Measurements from ENCODE around the gene CRISP1.
"Not testable (repeated sequence)": the region's sequence is repeated elsewhere in the genome, so short reads cannot be mapped to it uniquely, and the experiment has no call there.

Gene CRISP1

DNA sequence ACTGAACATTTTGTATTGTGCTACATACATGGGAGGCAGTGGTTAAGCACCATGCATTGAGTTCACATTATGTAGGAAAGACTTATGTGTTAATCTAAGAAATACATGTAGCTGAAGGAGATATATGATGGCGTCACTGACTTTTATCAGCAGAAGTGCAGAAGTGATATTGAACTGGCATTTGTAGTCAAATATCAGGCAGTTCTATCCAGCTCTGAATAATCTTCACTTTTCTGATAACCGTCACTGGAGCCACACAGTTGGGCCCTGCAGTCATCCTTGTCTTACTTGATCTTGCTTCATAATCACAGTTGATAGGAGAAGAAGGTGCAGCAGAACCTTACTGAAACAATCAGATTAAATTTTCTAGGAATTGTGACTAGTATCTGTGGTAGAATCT, 26.4 kb downstream of the CRISP1 start:
- DNase-seq (ENCODE audit: low read depth), result no peak

GRCh38 chr6:49839162-49839561, 27.2 kb downstream of the CRISP1 start:
- no peak for DNase-seq (ENCODE audit: low read depth)

GRCh38 chr6:49835140-49835539, 31.2 kb downstream of the CRISP1 start:
- no peak for DNase-seq (ENCODE audit: low read depth)

GRCh38 chr6:49833386-49833785, 32.9 kb downstream of the CRISP1 start:
- DNase-seq (ENCODE audit: low read depth), result no peak

DNA sequence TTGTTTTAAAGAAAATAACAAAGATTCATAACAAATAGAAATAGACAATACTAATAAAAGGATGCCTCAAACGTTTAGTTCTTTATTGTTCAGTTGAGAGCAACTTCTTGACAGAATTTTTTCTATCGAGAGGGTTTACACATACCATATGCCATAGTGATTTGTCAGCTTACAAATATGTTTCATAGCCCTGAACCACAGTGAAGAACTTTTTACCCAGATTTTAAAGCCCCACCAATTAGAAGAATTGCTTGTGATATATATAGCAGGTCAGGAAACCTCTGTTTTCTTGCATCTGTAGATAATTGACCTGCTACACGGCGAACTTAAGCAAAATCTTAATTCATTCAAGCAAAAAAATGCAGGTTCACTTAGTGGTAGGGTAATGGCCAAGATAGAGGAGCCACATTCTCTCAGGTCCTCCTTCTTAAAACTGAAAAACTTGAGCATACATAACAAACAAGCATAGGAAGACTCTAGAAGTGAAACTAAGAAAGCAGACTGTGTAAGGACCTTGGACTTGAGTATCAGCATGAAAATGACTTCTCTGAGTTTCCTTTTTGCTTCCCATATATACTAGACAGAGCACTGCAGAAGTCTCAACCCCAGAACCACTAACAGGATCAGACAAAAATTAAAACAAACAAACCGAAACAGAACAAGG, 39.5 kb downstream of the CRISP1 start:
- DNase-seq (ENCODE audit: low read depth), result no peak

- DNase-seq (ENCODE audit: low read depth), result no peak
These were observed 51.2 kb downstream of the CRISP1 start for GRCh38 chr6:49815166-49815565.

DNA sequence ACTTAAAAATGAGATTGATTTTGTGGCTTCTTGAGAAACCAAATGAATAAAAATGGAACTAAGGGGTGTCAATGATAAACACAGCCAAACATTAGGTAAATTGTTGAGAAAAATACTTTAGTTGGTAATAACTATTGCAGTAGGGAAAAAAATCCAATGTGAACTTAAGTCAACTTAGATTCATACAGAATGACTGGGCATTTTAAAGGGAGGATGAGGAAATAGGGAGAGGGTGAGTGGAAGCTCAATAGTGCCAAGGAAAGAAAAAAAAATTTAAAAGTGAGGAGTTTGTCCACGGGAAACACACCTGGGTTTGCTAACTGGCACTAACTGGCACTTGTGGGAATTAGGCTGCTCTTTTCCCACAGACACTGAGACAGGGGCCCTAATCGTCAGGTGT, 53.1 kb downstream of the CRISP1 start:
- DNase-seq (ENCODE audit: low read depth), result no peak

GRCh38 chr6:49806145-49806544, 60.2 kb downstream of the CRISP1 start:
- DNase-seq (ENCODE audit: low read depth), result no peak

DNA sequence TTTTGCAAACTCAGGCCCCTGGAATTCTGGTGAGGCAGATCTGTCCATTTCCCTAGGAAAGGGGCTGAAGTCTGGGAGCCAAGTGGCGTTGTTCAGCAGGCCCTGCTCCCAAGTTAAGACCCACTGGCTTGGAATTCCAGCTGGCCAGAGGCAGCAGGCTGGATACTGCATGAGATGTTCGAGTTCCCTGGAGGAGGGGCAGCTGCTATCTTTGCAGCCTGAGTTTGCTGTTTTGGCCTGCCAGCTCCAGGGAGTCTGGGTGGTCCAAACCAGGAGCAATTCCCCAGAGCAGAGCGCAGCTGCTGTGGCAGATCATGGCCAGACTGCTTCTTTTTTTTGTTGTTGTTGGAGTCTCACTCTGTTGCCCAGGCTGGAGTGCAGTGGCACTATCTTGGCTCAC, 61.1 kb downstream of the CRISP1 start:
- DNase-seq (ENCODE audit: low read depth), result no peak

- DNase-seq (ENCODE audit: low read depth), result no peak
These were observed 64.8 kb downstream of the CRISP1 start for GRCh38 chr6:49801525-49801924.

DNA sequence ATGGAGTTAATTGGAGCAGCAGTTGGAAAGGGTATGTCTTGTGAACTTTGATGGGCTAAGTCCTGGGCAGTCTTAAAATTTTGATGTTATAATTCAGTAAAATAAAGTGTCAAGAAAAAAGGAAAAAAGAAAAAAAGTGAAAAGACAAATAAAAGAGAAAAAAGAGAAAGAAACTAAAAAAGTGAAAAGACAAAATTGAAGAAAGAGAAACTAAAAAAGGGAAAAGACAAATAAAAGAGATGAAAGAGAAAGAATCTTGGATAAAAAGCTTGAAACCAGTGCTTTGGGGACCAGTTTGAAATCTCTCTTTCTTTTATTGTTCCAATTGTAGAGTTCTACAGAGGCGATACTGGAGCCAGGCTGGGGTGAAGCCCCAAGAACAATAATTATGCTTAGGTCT, 67.2 kb downstream of the CRISP1 start:
- DNase-seq (ENCODE audit: low read depth), result no peak

GRCh38 chr6:49796842-49797455, 69.4 kb downstream of the CRISP1 start:
- not testable (repeated sequence) for DNase-seq (ENCODE audit: low read depth)

DNA sequence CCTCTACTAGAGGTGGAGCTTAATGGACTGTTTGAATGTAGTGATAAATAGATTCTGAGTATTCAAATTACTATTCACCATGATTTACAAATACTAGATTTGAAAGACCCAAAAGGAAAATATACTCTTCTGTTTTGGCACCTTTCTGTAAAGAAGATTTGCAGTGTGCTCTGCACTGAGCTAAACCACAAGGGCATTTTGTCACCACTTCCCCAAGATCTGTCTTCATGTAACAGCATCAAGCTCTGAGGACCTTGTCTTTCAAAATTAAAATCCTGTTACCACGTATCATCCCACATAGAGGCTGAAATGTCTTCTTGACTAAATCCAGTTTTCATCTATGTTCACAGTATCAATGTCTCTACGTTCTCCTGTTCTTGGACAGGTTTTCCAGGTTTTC, 76.0 kb downstream of the CRISP1 start:
- no peak for DNase-seq (ENCODE audit: low read depth)

GRCh38 chr6:49787176-49787575, 79.2 kb downstream of the CRISP1 start, which contains the start of gene PGK2:
Gene PGK2, minus strand, starts transcription at chr6:49787285. Its CDS starts 98 bp downstream, at chr6:49787187.
- DNase-seq (ENCODE audit: low read depth), result no peak

DNA sequence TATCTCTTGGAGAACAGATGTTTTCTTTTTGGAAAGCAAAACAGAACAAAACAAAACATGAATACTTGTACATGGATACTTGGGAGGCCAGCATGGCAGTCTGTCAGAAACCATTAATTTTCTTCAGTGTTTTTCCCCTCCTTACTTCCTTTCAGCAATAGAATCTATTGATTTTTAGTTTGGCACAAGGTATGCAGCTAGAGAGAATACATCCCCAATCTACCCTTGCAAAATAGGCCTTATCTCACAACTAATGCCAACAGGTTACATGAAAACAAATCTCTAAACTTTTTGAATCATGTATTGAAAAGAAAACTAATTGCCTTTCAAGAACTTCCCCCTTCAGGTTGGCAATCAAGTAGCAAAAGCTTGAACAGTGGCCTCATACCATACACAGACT, 82.1 kb downstream of the CRISP1 start:
- DNase-seq (ENCODE audit: low read depth), result no peak
